ENCODE measurements around the gene LYRM4.
"Not testable (repeated sequence)": the region's sequence is repeated elsewhere in the genome, so short reads cannot be mapped to it uniquely, and the experiment has no call there.

Gene LYRM4

GRCh38 chr6:5071216-5071615 lies 189.5 kb downstream of the LYRM4 start:
- DNase-seq, result no peak

GRCh38 chr6:5068153-5068751 lies 192.5 kb downstream of the LYRM4 start:
- DNase-seq, result no peak

GRCh38 chr6:5067305-5067704 lies 193.4 kb downstream of the LYRM4 start:
- no peak for DNase-seq

DNA sequence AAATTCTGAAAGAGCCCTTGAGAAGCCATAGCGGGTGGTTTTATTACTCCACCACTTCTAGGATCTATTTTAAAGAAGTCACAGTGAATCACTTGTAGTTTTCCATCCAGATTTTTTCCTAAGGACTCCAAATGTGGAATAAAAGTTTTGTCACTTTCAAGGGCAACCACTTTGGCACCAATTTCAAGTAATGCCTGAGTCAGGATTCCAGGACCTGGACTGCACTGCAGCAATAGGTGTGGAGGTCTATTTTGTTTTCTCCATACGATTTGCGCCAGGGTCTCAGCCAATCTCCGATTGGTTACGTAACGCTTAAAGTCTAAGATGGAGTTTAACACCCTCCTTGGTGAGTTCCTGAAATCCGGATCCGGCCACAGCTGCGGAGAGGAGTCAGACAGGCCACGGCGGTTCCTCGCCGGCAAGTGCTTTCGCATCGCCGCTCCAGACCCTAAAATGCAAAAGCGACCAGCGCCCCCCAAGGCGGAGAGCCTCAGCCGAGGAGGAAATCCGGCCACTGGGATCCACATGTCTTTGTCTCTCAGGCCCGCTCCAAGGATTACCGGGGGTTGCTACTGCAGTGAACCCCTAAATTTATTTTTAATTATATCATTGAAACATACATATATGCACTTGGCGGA lies 194.2 kb downstream of the LYRM4 start:
- no peak for DNase-seq

- no peak for DNase-seq
Measured at GRCh38 chr6:5063617-5064016, 197.1 kb downstream of the LYRM4 start.

GRCh38 chr6:5061152-5061551 lies 199.6 kb downstream of the LYRM4 start:
- no peak for DNase-seq

GRCh38 chr6:5060439-5060838 lies 200.3 kb downstream of the LYRM4 start:
- DNase-seq, result not testable (repeated sequence)

GRCh38 chr6:5059036-5059896 lies 201.5 kb downstream of the LYRM4 start:
- no peak for DNase-seq

Measured in SIG-M5 (cell line).